GM23338 (cell line): ENCODE results near the gene VMO1. TPM values are rescaled to one million over a fixed set of nuclear protein-coding genes. Genes with fewer than 3 reads are reported as not detected.

Source experiments
- ATAC-seq: fragments of 200-7000 bp; cut with Tn5 transposase; 3 replicates; pipeline ENCODE4 v1.9.1; 2020
- DNase-seq: peaks from one replicate; pipeline ENCODE4 v3.0.0-alpha.2; 2015; ENCODE audit warnings: low spot score
- H2AFZ ChIP-seq: fragments of 200-600 bp; sonication (generic); 2 replicates; pipeline ENCODE4 v1.8.0; 2016; ENCODE audit warnings: antibody characterized with exemption, mild to moderate bottlenecking, moderate library complexity
- H3F3A ChIP-seq: fragments of 200-600 bp; sonication (generic); replicated peaks from 2 replicates; pipeline ENCODE4 v1.8.0; 2017; ENCODE audit warnings: antibody characterized with exemption, mixed run types, low read depth
- H3K27ac ChIP-seq: fragments of 200-600 bp; sonication (generic); 2 replicates; pipeline ENCODE4 v1.6.1; 2016; ENCODE audit warnings: low read depth
- H3K27me3 ChIP-seq: fragments of 200-600 bp; sonication (generic); 2 replicates; pipeline ENCODE4 v1.8.0; 2016; ENCODE audit warnings: mild to moderate bottlenecking, mixed run types, moderate library complexity; ENCODE audit not compliant: insufficient read depth
- H3K36me3 ChIP-seq: fragments of 200-600 bp; sonication (generic); 2 replicates; pipeline ENCODE4 v1.8.0; 2016; ENCODE audit warnings: mild to moderate bottlenecking; ENCODE audit not compliant: insufficient read depth
- H3K4me1 ChIP-seq: fragments of 200-600 bp; sonication (generic); 2 replicates; pipeline ENCODE4 v1.8.0; 2016; ENCODE audit warnings: mild to moderate bottlenecking, moderate library complexity; ENCODE audit not compliant: insufficient read depth
- H3K4me2 ChIP-seq: fragments of 200-600 bp; sonication (generic); 2 replicates; pipeline ENCODE4 v1.7.1; 2017; ENCODE audit warnings: mixed run types
- H3K4me3 ChIP-seq: fragments of 200-600 bp; sonication (generic); 2 replicates; pipeline ENCODE4 v1.6.1; 2016; ENCODE audit warnings: mixed run types
- H3K79me2 ChIP-seq: fragments of 200-600 bp; sonication (generic); replicated peaks from 2 replicates; pipeline ENCODE4 v1.8.0; 2017; ENCODE audit warnings: mild to moderate bottlenecking; ENCODE audit not compliant: insufficient read depth
- H3K9me2 ChIP-seq: fragments of 200-600 bp; sonication (generic); 2 replicates; pipeline ENCODE4 v1.8.0; 2017; ENCODE audit not compliant: insufficient read depth
- H4K20me1 ChIP-seq: fragments of 200-600 bp; sonication (generic); replicated peaks from 2 replicates; pipeline ENCODE4 v1.8.0; 2017; ENCODE audit warnings: mild to moderate bottlenecking; ENCODE audit not compliant: insufficient read depth
- H3K27ac Mint-ChIP-seq: 2 replicates; pipeline ENCODE4 v1.8.0; 2020; ENCODE audit warnings: inconsistent platforms, mild to moderate bottlenecking, moderate library complexity, mixed read lengths
- H3K27me3 Mint-ChIP-seq: 3 replicates; pipeline ENCODE4 v1.8.0; 2022; ENCODE audit warnings: low read depth, mild to moderate bottlenecking, moderate library complexity, mixed read lengths, inconsistent platforms; ENCODE audit not compliant: insufficient read depth, poor library complexity
- H3K36me3 Mint-ChIP-seq: 3 replicates; pipeline ENCODE4 v1.8.0; 2021; ENCODE audit warnings: low read depth, mild to moderate bottlenecking, inconsistent platforms, moderate library complexity, mixed read lengths
- H3K4me1 Mint-ChIP-seq: 3 replicates; pipeline ENCODE4 v1.8.0; 2020; ENCODE audit warnings: mild to moderate bottlenecking, inconsistent platforms, mixed read lengths
- H3K4me3 Mint-ChIP-seq: 3 replicates; pipeline ENCODE4 v1.8.0; 2021; ENCODE audit warnings: moderate library complexity, mild to moderate bottlenecking, inconsistent platforms, mixed read lengths
- H3K9me3 Mint-ChIP-seq: 3 replicates; pipeline ENCODE4 v1.8.0; 2020; ENCODE audit warnings: moderate library complexity, mild to moderate bottlenecking, inconsistent platforms, mixed read lengths
- CREB1 ChIP-seq: fragments of 250-450 bp; sonication (Bioruptor Pico); IDR thresholded peaks from 2 replicates; pipeline ENCODE4 v1.5.0; 2020; ENCODE audit warnings: low read depth, mild to moderate bottlenecking, moderate library complexity
- EZH2 ChIP-seq: fragments of 200-600 bp; sonication (generic); IDR thresholded peaks from one replicate; pipeline ENCODE4 v1.8.0; 2017; ENCODE audit warnings: antibody characterized with exemption, mild to moderate bottlenecking, low read depth; ENCODE audit not compliant: unreplicated experiment
- EZH2phosphoT487 ChIP-seq: fragments of 200-600 bp; sonication (generic); IDR thresholded peaks from one replicate; pipeline ENCODE4 v1.8.1; 2018; ENCODE audit warnings: antibody characterized with exemption; ENCODE audit not compliant: unreplicated experiment
- NANOG ChIP-seq: IDR thresholded peaks from 2 replicates; pipeline ENCODE4 v1.6.1; 2016; ENCODE audit warnings: antibody characterized with exemption, borderline replicate concordance
- POLR2AphosphoS5 ChIP-seq: IDR thresholded peaks from 2 replicates; pipeline ENCODE4 v1.6.1; 2016; ENCODE audit warnings: antibody characterized with exemption, low read depth
- ZNF114 ChIP-seq: fragments of 250-450 bp; sonication (Bioruptor Pico); IDR thresholded peaks from 2 replicates; pipeline ENCODE4 v1.5.0; 2020; ENCODE audit warnings: mild to moderate bottlenecking, moderate library complexity
- ZNF331 ChIP-seq: fragments of 250-450 bp; sonication (Bioruptor Pico); IDR thresholded peaks from 2 replicates; pipeline ENCODE4 v1.5.0; 2020; ENCODE audit warnings: low read depth, mild to moderate bottlenecking, moderate library complexity
- polyA plus RNA-seq: library from polyadenylated mRNA; unstranded; fragments of >200 nt; fragmentation: Nextera tagmentation; extraction: Ambion mirVana; gene quantifications from 2 replicates; pipeline ENCODE4 v1.2.1, GENCODE V29; 2016
- total RNA-seq: library from RNA; depleted of rRNA; stranded (reverse); fragments of >200 nt; shearing (Covaris generic); gene quantifications from 2 replicates; pipeline ENCODE4 v1.2.3, GENCODE V29; 2014
- TF ChIP-seq, protein P1 (sequence below): fragments of 250-450 bp; sonication (Bioruptor Pico); IDR thresholded peaks from 2 replicates; pipeline ENCODE4 v1.5.0; 2020; ENCODE audit warnings: mild to moderate bottlenecking, moderate library complexity
- TF ChIP-seq, protein P2 (sequence below), 2 experiments: fragments of 200-600 bp in 1 of 2; sonication (generic) in 1 of 2; conservative IDR thresholded peaks; 2 replicates each; pipeline versions ENCODE4 v1.5.1 to v1.6.1; 2016 to 2017; ENCODE audit warnings: antibody characterized with exemption in 2 of 2, low read depth in 2 of 2, mild to moderate bottlenecking in 2 of 2, moderate library complexity in 1 of 2

Gene VMO1
- total and polyA plus RNA-seq, 2 experiments from 2014 or later, result 0.38 to 0.47 TPM

DNA sequence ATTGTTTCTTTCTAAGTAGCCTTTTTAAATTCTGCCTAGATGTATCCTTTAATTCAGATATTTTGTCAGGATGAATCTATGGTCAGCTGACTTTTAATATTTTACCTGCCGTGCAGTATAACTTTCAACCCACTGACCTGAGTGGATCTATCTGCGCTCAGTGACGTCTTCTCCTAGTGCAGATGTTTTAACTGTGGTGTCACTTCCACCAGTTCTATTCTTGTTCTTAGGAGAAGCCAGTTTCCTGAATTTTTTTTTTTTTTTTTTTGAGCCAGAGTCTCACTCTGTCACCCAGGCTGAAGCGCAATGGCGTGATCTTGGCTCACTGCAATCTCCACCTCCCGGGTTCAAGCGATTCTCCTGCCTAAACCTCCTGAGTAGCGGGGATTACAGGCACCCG, 19.4 kb downstream of the VMO1 start:
- H3K36me3 Mint-ChIP-seq, result no peaks in the 10 kb centered on the region
- DNase-seq (no peak), ATAC-seq (no peak)
- Histone ChIP-seq H3K9me2 (no peaks in the 10 kb centered on the region), H3K4me1 (no peaks in the 10 kb centered on the region), H3F3A (0 out of 2 replicates have a peak, but pooled peaks cover 2% of the 10 kb centered on the region), H4K20me1 (no peaks in the 10 kb centered on the region), H3K36me3 (no peaks in the 10 kb centered on the region), H3K79me2 (no peaks in the 10 kb centered on the region), H3K4me3 (no peak overlapping the region), H3K4me2 (no peak overlapping the region), H3K27me3 (no peaks in the 10 kb centered on the region), H2AFZ (no peak overlapping the region), H3K27ac (no peak overlapping the region)
- no peak for TF ChIP-seq EZH2phosphoT487
- TF ChIP-seq ZNF114 (CRISPR knock-in tag), result no peak
- TF ChIP-seq ZNF331 (CRISPR knock-in tag), result no peak
- TF ChIP-seq EZH2, result no peak
- TF ChIP-seq, protein P1, sequence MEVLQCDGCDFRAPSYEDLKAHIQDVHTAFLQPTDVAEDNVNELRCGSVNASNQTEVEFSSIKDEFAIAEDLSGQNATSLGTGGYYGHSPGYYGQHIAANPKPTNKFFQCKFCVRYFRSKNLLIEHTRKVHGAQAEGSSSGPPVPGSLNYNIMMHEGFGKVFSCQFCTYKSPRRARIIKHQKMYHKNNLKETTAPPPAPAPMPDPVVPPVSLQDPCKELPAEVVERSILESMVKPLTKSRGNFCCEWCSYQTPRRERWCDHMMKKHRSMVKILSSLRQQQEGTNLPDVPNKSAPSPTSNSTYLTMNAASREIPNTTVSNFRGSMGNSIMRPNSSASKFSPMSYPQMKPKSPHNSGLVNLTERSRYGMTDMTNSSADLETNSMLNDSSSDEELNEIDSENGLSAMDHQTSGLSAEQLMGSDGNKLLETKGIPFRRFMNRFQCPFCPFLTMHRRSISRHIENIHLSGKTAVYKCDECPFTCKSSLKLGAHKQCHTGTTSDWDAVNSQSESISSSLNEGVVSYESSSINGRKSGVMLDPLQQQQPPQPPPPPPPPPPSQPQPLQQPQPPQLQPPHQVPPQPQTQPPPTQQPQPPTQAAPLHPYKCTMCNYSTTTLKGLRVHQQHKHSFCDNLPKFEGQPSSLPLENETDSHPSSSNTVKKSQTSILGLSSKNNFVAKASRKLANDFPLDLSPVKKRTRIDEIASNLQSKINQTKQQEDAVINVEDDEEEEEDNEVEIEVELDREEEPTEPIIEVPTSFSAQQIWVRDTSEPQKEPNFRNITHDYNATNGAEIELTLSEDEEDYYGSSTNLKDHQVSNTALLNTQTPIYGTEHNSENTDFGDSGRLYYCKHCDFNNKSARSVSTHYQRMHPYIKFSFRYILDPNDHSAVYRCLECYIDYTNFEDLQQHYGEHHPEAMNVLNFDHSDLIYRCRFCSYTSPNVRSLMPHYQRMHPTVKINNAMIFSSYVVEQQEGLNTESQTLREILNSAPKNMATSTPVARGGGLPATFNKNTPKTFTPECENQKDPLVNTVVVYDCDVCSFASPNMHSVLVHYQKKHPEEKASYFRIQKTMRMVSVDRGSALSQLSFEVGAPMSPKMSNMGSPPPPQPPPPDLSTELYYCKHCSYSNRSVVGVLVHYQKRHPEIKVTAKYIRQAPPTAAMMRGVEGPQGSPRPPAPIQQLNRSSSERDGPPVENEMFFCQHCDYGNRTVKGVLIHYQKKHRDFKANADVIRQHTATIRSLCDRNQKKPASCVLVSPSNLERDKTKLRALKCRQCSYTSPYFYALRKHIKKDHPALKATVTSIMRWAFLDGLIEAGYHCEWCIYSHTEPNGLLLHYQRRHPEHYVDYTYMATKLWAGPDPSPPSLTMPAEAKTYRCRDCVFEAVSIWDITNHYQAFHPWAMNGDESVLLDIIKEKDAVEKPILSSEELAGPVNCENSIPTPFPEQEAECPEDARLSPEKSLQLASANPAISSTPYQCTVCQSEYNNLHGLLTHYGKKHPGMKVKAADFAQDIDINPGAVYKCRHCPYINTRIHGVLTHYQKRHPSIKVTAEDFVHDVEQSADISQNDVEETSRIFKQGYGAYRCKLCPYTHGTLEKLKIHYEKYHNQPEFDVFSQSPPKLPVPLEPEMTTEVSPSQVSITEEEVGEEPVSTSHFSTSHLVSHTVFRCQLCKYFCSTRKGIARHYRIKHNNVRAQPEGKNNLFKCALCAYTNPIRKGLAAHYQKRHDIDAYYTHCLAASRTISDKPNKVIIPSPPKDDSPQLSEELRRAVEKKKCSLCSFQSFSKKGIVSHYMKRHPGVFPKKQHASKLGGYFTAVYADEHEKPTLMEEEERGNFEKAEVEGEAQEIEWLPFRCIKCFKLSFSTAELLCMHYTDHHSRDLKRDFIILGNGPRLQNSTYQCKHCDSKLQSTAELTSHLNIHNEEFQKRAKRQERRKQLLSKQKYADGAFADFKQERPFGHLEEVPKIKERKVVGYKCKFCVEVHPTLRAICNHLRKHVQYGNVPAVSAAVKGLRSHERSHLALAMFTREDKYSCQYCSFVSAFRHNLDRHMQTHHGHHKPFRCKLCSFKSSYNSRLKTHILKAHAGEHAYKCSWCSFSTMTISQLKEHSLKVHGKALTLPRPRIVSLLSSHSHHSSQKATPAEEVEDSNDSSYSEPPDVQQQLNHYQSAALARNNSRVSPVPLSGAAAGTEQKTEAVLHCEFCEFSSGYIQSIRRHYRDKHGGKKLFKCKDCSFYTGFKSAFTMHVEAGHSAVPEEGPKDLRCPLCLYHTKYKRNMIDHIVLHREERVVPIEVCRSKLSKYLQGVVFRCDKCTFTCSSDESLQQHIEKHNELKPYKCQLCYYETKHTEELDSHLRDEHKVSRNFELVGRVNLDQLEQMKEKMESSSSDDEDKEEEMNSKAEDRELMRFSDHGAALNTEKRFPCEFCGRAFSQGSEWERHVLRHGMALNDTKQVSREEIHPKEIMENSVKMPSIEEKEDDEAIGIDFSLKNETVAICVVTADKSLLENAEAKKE, result no peak
- no peak for TF ChIP-seq POLR2AphosphoS5
- TF ChIP-seq, protein P2, sequence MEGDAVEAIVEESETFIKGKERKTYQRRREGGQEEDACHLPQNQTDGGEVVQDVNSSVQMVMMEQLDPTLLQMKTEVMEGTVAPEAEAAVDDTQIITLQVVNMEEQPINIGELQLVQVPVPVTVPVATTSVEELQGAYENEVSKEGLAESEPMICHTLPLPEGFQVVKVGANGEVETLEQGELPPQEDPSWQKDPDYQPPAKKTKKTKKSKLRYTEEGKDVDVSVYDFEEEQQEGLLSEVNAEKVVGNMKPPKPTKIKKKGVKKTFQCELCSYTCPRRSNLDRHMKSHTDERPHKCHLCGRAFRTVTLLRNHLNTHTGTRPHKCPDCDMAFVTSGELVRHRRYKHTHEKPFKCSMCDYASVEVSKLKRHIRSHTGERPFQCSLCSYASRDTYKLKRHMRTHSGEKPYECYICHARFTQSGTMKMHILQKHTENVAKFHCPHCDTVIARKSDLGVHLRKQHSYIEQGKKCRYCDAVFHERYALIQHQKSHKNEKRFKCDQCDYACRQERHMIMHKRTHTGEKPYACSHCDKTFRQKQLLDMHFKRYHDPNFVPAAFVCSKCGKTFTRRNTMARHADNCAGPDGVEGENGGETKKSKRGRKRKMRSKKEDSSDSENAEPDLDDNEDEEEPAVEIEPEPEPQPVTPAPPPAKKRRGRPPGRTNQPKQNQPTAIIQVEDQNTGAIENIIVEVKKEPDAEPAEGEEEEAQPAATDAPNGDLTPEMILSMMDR (conservative IDR thresholded peaks at IDR 0.05; ENCODE audit: low read depth in 2 of 2), result no peak
- TF ChIP-seq CREB1, result no peak
- TF ChIP-seq NANOG, result no peak
- no peak overlapping the region for H3K4me3 Mint-ChIP-seq
- H3K4me1 Mint-ChIP-seq, result no peaks in the 10 kb centered on the region
- no peak overlapping the region for H3K27ac Mint-ChIP-seq
- peaks cover 3% of the 10 kb centered on the region for H3K27me3 Mint-ChIP-seq
- H3K9me3 Mint-ChIP-seq, result no peaks in the 10 kb centered on the region
